HUDEP-2 (cell line): ENCODE data around the gene C1orf56.

Experiments
- DNase-seq, 76 experiments: peaks; one replicate each; lab custom pipeline; 2025; ENCODE audit not compliant: unreplicated experiment in 76 of 76; lab: John Stamatoyannopoulos, UW

Gene C1orf56

GRCh38 chr1:151024540-151025146 lies 22.9 kb upstream of the C1orf56 start:
- peak in 70 of 76 experiments; percentile 16 to 83 (median 64) for DNase-seq

GRCh38 chr1:151026460-151026859 lies 21.1 kb upstream of the C1orf56 start:
- no peak for DNase-seq

- no peak for DNase-seq
Observed at GRCh38 chr1:151032164-151032563, 15.4 kb upstream of the C1orf56 start.

- DNase-seq = no peak
Observed at GRCh38 chr1:151035167-151035566, 12.4 kb upstream of the C1orf56 start.

GRCh38 chr1:151036356-151036755 lies 11.2 kb upstream of the C1orf56 start, which contains the start of gene BNIPL:
Gene BNIPL, plus strand, starts transcription at chr1:151036586. Its CDS starts 140 bp downstream, at chr1:151036726.
- no peak for DNase-seq

- DNase-seq = no peak
Observed at GRCh38 chr1:151037032-151037431, 10.5 kb upstream of the C1orf56 start.

- peak in 4 of 76 experiments; percentile 11 to 29 (median 18) for DNase-seq
Observed at GRCh38 chr1:151039521-151039920, 8.0 kb upstream of the C1orf56 start.

GRCh38 chr1:151043163-151043562 lies 4.4 kb upstream of the C1orf56 start:
- no peak for DNase-seq

GRCh38 chr1:151047925-151048644 lies 534 bp downstream of the C1orf56 start:
- DNase-seq = peak in 73 of 76 experiments; percentile 17 to 87 (median 66)

- DNase-seq = no peak
Observed at GRCh38 chr1:151048645-151049032, 1.1 kb downstream of the C1orf56 start.

GRCh38 chr1:151049458-151049857 lies 1.9 kb downstream of the C1orf56 start:
- DNase-seq = no peak

GRCh38 chr1:151050051-151050688 lies 2.6 kb downstream of the C1orf56 start:
- no peak for DNase-seq

GRCh38 chr1:151051356-151052009 lies 3.9 kb downstream of the C1orf56 start:
- no peak for DNase-seq

GRCh38 chr1:151054971-151055547 lies 7.5 kb downstream of the C1orf56 start:
- DNase-seq = peak in 7 of 76 experiments; percentile 13 to 42 (median 31)

GRCh38 chr1:151055581-151055980 lies 8.0 kb downstream of the C1orf56 start:
- DNase-seq = no peak

GRCh38 chr1:151056149-151056548 lies 8.6 kb downstream of the C1orf56 start:
- DNase-seq = peak in 7 of 76 experiments; percentile 12 to 24 (median 19)

- DNase-seq = no peak
Observed at GRCh38 chr1:151058692-151059091, 11.1 kb downstream of the C1orf56 start.

- DNase-seq = peak in 70 of 76 experiments; percentile 17 to 83 (median 60)
Observed at GRCh38 chr1:151059109-151060006, 11.8 kb downstream of the C1orf56 start, which contains the start of gene CDC42SE1. Gene CDC42SE1, minus strand, starts transcription at chr1:151059622. Its CDS starts 3,892 bp downstream, at chr1:151055730.

GRCh38 chr1:151060007-151060656 lies 12.6 kb downstream of the C1orf56 start, which contains the start of gene MLLT11:
Gene MLLT11, plus strand, starts transcription at chr1:151060397. Its CDS starts 6,828 bp downstream, at chr1:151067225.
- peak in 4 of 76 experiments; percentile 8 to 21 (median 14) for DNase-seq
